Activated gamma-delta T cell treated with Interleukin-2 at 50 U/mL for 16 hours (primary cell): ENCODE data around the gene CYREN.

ENCODE experiments used
- DNase-seq: peaks from one replicate; pipeline ENCODE4 v3.0.0-alpha.2; 2020

CYREN gene

DNA sequence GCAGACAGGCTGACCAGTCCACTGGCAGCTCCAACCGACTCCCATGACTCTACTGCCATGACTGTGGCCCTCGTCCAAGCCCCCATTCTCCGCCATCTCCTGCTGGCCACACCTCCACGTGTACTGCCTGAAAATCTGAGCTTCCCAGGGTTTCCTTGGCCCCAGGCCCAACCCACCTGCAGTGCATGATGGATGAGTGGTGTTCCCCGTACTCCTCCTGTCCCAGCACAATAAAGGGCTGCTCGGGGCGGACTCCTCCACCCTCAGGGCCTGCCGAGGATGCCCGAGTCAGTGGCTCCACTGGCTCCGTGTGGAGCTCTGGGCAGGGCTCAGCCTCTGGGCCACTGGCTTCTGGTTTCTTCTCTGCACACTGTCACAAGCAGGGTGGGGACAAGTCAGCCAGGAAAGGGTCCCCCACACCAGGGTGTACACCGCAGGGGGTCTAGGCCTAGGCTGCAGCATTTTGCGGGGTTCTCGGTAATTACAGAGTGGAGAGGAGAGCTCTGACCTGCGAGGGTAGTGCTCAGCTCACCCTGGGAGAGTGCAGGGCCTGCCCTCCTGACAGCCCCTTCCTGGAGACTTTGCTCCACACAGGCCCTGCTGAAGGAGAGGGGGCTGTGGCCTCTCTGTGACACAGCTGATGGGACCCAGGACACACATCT is 25.6 kb upstream of the CYREN start:
- DNase-seq = no peak

DNA sequence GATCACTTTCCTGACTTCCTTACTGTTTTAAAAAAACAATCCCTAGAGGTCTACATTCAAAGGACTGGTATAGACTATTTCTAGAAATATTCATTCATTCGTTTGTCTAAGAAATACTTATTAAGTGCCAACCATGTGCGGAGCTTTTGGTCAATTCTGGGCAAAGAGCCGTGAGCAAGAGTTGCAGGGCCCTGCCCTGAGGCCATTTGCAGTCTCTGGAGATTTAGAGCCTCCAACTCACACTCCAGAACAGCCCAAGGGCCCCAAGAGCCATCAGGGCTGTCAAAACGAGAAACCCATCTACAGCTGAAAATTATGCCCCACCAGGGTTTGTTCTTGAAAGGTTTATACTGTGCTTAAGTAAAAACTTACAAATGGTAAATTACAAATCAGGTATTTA is 24.6 kb upstream of the CYREN start:
- DNase-seq = no peak

DNA sequence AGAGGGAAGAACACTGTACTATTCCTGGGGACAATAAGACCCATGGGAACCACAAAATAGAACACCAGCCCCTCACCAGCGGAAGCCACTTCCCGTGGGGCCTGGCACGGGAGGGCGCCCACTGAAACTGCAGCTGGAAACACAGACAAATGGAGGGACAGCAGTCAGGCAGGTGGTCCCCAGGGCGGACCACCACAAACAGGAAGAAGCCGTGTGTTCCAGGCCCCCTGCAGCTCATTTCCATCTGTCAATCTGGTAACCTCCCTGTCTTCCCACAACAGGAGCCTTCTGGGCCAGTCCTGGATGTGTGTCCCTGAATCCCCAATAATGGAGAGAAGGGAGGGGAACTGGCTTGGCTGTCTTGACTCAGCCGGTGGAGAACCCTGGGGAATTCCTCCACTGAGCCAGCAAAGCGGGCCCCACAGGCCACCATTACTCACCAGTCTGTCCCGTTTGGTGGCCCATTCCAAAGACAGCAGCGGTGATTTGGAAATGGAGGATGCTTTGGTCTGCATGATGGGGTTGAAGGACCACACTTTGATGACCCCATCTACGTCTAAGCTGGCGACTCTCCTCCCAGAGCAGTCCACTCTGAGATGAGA is 24.1 kb upstream of the CYREN start:
- no peak for DNase-seq

DNA sequence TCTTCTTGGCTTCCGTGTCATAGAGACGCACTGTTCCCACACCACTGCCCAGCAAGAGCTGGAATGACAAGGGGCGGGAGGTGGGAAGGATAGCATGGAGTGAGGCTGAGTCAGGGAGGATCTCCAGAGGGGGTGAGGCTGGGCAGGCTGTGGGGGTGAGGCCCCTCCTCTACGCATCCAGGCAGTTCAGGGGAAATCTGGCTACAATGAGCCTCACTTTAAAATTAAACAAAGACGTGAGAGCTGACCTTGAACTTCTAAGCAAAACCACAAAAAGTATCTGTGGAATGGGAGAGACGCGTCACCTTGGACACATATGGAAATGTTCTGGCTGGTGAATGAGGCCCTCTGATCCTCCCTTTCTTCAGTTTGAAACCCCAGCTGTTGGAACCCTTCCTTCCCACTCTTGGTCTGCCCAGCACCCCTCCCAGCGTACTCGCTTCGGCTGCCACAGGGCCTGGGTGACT is 23.1 kb upstream of the CYREN start:
- DNase-seq = no peak

DNA sequence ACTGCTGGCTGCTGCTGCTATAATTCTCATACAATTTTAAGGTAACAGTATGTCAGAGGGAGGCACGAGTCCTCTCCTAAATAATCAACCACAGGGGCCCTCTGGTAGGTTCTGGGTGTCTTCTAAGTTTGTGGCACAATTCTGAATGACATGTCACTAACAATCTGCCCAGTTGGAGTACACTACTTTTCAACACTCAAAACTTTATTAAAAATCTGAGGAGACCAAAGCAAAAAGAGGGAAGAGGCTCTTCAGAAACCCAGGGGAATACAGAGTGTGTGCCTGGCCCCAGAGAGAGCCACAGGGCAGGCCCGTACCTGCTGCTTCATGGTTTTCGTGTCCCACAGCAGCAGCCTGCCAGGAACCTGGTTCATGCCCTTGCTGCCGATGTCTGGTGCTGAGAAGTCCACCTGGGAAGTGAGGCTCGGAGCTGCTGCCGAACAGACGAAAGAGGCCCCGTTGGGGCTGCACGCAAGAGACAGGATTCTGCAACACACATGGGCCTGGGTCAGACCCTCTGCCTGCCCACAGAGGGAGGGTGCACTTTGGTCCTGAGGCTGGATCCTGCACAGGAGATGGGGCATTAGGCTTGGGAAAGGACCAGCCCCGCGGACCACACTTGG is 22.5 kb upstream of the CYREN start:
- DNase-seq = no peak

DNA sequence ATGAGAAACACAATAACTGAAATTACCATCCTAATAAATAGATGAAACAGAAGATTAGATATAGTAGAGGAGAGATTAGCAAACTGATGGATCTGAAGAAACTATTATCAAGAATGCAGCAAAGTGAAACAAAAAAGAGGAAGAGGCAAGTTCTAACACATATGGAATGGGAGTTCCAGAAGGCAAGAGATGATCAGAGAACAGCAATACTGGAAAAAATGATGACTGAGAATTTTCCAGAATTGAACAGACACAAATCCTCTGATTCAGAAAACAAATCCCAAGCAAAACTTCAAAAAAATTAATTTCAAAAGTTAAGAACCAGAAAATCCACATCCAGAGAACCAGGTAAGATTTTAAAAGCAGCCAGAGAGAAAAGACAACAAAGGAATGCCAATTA is 20.2 kb upstream of the CYREN start:
- DNase-seq = no peak

DNA sequence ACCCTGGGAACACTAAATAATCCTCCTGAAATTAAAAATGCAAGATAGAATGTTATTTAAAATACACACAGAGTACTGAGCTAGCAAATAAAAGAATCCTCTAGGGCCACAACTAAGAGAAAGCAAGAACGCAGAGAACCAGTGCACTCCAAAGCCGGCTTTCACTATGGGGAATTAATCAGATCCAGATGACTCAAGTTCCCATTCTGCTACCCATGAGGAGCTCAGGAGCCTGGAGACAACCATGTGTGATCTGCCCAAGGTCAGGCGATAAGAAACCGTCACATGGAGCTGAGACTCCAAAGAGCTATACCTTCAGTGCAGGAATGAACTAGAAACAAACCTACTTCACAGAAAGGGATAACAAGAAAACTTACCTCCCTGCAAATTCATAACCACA is 19.5 kb upstream of the CYREN start:
- DNase-seq = no peak

DNA sequence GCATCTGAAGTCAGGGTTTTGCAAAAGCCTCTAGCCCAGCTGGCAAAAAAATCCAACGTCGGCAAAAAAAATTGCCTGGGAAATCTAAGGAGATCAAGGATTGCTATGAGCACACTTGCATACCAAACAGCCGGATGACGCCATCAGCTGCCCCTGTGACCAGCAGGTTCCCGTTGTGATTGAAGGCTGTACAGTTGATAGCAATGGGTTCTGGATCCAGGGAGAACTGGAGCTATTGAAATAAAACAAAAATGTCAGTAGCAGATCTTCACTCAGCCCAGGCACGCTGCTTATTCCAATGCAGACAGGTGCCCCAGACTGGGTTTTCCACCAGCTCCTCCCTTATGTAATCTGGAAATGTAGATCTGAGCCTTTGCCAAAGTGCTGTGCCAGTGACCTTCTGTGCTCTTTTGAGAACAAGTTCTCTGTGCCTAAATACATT is 18.7 kb upstream of the CYREN start:
- DNase-seq = no peak

DNA sequence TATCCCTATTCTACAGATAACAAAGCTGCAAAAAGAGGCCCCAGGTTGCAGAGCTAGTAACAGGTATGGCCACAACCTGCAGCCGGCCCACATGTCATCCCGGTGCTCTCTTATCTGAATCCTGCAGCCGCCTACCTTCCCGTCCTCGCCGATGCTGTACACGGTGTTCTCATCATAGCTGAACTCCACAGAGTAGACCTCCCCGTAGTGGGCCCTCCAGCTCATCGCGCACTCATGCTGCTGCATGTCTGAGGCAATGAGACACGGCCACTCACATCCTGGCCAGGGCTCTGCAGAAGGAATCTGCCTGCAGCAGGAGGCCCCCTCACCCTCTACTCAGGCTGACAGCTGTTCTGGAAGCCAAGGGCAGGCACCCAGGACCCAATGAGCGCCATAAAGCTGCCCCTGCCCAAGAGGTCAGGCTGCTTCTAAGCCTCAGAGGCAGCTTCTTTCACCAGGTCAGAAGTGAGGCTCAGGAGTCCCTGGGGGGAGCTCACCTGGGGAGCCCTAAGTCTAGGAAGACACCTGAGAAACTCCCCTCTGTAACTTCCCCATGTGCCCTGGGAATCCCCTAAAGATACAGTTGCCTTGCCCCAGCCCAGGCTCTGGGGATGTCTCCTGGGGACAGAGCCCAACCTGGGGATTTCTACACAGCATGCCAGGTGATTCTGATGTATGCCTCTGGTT is 17.9 kb upstream of the CYREN start:
- DNase-seq = no peak

DNA sequence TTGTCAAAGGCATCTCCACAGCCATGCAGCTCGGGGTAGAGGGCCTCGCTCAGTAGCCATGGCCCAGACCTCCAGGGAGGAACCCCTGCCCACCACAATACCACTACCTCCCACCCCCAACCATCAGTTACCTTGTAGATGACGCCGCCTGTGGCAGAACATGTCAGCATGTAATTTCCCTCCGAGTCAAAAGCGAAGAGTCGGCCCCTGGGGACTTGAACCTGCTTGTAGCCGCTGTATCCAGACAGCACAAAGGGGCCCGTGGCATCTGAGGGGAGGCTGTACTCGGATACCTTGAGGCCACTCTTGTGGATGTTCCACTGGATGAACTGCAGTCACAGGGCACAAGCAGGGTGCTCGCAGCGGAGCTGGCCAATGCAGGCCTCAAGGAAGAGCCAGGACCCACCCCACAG is 16.3 kb upstream of the CYREN start:
- DNase-seq = no peak

DNA sequence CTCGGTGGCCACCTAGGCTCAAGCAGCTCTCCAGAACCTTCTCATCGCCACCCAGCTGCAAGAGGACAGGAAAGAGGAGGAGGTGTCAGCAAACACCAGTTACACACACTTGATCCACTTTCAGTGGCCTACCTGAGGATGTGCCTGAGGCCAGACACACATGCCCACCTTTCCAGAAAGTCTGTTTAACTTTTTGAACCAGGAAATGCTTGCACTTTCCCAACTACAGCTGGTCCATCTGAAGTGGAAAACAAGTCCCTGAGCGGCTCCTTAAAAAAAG is 15.7 kb upstream of the CYREN start:
- no peak for DNase-seq

DNA sequence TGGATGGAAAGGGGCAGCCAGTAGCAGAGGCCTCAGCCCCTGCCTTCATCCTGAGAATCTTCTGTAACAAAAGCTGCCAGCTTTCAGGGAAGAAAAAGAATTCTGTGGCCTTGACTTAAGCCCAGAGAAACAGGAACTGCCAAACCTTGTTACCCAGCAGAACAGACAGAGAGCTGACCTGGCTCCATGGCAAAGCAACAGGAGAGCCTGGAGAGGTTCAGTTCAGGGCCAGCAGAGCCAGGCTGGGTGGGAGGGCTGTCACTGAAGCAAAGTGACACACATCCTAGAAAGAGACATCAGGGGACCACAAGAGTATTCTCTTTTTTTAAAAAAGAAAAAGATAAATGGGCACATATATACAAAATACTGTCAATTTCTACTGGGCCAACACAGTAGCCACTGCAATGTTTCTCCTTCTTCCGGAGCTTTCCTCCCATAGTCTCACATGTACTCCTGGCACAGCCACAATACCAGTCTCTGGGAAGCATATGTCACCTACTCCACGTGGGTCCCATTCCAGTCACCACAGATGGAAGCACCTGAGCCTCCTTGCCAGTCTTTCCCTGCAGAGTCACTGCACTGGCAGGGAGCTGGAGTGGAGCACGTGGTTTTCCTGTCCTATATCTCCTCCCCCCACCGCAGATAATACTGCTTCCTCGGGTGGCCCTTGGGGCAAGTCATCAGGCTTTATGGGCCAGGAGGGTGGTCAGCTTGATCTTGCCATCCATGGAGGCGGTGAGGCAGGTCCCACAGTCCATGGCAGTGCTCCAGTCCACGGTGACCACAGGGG is 15.2 kb upstream of the CYREN start:
- no peak for DNase-seq

DNA sequence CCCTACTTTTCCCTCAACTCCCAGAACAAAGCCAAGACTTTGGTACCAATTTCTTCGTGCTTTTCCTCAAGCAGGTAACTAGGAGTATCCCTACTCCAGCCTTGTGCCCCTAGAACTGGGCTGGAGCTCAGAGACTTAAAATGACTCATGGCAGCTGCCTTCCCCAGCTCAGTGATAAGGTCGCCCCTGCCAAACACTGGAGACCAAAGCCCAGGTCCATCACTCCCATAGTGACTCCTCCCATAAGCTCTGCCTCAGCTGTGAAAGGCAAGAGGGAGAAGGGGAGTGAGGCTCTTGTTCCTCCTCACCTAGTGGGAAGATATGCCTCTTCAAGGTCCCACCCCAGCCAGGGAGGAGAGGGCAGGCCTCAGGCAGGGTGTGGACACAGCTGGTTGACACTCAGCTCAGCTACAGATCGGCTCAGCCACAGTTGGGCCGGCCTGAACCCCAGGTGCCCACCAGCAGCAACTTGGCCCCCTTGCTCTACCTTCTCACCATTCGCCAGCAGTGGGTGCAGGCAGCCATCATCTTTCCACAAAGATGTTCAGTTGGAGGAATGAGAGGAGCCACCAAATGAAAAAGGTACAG is 13.8 kb upstream of the CYREN start:
- DNase-seq = no peak

DNA sequence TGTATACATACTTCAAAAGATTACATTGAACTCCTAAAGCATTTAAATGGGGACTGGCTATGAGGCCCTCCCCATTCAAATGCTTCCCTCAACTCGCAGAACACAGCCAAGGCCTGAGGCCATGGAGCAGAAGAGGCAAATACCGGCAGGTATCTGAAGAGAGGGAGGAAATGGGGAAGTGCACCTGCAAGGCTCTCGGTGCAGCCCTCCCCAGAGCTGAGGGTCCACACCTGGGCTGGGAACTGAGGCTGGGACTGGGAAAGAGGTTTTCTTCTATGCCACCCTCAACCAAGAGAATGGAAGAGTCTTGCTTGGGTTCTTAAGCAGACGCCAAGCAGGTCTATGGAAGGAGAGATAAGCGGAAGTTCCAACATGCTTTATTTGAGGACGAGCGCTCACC is 13.0 kb upstream of the CYREN start:
- no peak for DNase-seq

DNA sequence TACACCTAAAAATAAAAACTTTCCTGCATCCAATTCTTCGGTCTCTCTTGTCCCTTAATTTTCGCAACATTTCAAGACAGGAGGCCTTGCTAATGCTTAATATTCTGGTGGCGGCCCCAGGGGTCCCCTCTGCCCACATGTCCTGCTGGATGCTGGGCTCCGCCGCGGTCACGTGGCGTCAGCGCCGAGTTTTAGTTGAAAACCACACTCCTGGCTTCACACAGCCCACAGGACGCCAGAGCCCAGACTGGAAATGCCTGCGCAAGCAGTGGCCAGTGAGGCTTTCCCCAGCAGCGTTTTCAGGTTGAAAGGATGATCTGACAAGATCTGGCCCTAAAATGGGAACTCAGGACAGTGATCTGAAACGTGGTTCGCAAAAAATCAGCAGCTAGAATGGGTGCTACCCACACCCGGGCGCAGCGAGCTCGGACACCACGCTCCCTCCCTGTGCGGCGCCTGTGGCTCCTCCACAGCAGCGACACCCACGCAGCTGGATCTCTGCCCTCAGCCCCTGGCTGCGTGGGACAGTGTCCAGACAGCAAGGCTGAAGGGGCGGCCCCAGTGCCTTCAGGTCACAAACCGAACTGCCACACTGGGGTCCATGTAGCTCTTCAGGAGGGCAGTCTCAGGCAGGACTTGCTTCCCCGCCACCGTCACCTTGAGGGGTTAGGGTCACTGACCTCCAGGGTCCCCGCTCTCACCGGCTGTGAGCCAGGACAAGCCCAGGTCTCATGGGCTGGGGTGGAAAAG is 11.6 kb upstream of the CYREN start:
- DNase-seq = no peak

DNA sequence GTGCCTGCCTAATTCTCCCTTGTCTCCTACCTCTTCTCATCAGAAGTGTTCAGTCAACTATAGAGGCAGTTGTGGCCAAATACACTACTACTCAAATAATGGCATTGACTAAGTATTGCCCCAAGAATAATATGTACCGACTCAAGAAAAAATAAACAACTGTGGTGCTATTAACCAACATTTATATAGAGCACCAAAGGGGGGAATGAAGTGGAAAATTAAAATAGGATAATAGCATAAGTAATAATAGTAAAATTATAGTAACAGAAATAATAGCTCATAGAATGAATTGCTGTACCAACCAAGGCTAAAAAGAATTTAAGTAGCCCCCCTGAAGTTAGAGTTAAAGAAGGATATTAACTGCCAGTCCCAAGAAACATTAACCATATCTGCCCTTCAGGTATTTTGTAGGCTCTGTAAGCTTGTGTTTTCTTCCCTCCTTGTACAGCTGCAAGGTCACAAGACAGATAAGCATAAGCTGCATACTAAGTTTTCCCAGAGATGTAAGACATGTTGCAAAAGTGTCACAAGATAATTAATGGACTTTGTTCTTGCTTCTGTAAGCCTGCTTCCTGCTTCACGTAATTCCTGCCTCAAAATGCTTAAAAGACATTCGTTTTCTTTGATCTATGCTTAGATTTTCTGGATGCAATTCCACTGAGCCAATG is 10.9 kb upstream of the CYREN start:
- no peak for DNase-seq

DNA sequence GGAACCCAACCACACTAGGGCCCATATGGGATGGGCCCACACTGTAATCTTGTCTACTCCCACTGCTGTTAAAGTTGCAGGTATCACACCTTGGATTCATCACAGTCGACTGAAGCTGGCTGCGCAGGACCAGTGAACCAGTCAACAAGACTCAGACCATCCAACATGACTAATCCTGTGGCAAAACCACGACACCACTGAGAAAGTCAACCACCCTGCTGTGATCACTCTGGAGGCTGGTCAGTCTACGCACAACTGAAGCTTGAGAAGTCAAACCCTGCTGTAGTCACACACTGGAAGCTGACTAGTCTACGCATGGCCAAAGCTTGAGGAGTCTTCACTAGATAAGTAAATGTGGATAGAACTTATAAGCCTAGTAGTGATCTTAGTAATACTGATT is 9.6 kb upstream of the CYREN start:
- DNase-seq = no peak

DNA sequence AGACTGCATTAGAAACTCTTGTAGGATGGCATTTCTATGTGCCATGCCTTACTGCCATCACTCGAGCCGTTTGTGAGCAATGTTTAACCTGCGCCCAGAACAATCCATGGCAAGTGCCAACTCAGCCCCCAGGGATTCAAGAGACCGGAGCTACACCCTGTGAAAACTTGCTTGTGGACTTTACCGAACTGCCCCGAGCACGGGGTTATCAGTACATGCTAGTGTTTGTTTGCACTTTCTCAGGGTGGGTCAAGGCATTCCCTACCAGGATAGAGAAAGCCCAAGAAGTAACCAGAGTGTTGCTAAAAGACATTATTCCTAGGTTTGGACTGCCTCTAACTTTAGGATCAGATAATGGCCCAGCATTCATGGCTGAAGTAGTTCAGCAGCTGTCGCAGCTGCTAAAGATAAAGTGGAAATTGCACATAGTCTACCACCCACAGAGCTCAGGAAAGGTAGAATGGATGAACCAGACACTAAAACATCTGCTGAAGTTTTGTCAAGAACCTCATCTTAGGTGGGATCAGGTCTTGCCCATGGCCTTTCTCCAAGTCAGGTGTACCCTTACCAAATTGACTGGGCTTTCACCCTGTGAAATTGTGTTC is 8.9 kb upstream of the CYREN start:
- DNase-seq = no peak

DNA sequence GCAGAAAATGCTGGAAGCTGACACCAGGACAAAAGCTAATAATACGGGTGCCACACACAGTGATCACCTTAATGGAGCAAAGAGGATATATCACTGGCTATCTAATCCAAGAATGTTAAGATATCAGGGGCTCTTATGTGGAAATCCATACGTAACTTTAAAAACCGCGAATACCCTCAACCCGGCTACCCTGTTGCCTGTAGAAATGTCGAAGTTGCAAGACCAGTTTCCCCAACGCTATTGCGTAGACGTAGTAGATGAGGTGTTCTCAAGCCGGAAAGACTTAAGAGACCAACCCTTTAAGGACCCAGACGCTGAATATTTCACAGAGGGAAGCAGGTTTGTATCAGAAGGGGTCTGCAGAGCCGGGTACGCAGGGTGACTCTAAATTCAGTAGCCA is 7.9 kb upstream of the CYREN start:
- no peak for DNase-seq

DNA sequence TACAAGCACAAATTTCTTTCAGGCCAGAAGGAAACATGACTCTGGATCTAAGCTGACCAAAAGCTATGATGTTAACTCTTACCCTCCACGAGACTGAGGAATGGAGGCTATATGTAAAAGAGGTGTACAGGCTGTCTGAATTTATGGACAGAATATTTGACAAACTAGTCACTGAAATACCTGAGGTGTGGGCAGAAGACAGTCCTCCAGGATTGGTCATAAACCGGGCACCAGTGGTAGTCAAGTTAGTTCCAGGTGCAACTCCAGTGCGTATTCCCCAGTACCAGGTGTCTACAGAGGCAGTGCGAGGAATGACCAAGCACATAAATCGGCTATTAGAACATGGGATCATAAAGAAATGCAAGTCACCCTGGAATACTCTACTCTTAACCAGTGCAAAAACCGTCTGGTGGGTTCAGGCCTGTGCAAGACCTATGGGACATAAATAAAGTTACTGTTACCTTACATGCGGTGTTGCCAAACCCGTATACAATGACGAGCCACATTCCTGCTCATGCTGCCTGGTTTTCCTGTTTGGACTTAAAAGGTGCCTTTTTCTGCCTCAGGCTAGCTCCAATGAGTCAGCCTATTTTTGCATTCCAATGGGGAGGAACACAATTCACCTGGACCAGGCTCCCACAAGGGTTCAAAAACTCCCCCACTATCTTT is 6.7 kb upstream of the CYREN start:
- no peak for DNase-seq

DNA sequence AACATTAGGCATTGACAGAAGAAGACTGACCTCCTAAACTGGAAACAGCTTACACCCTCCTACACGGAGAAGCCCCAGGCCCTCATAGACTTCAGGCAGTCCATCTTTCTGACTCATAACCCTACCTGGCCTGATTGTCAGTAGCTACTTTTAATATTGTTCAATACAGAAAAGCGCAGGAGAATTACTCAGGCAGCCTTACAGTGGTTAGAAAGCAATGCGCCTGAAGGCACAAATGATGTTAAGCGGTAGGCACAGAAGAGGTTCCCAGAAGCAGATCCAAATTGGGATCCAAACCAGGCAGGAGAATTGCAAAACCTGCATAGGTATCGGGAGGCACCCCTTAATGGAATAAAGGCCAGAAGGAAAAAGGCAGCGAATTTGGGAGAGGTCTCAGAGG is 5.4 kb upstream of the CYREN start:
- DNase-seq = no peak
